ENCODE measurements around the gene RHBDF1.

- TF ChIP-seq, protein P1, sequence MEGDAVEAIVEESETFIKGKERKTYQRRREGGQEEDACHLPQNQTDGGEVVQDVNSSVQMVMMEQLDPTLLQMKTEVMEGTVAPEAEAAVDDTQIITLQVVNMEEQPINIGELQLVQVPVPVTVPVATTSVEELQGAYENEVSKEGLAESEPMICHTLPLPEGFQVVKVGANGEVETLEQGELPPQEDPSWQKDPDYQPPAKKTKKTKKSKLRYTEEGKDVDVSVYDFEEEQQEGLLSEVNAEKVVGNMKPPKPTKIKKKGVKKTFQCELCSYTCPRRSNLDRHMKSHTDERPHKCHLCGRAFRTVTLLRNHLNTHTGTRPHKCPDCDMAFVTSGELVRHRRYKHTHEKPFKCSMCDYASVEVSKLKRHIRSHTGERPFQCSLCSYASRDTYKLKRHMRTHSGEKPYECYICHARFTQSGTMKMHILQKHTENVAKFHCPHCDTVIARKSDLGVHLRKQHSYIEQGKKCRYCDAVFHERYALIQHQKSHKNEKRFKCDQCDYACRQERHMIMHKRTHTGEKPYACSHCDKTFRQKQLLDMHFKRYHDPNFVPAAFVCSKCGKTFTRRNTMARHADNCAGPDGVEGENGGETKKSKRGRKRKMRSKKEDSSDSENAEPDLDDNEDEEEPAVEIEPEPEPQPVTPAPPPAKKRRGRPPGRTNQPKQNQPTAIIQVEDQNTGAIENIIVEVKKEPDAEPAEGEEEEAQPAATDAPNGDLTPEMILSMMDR (IDR thresholded peaks at IDR 0.05; ENCODE audit: insufficient read depth, low read length): no peak
- TF ChIP-seq, protein P2, sequence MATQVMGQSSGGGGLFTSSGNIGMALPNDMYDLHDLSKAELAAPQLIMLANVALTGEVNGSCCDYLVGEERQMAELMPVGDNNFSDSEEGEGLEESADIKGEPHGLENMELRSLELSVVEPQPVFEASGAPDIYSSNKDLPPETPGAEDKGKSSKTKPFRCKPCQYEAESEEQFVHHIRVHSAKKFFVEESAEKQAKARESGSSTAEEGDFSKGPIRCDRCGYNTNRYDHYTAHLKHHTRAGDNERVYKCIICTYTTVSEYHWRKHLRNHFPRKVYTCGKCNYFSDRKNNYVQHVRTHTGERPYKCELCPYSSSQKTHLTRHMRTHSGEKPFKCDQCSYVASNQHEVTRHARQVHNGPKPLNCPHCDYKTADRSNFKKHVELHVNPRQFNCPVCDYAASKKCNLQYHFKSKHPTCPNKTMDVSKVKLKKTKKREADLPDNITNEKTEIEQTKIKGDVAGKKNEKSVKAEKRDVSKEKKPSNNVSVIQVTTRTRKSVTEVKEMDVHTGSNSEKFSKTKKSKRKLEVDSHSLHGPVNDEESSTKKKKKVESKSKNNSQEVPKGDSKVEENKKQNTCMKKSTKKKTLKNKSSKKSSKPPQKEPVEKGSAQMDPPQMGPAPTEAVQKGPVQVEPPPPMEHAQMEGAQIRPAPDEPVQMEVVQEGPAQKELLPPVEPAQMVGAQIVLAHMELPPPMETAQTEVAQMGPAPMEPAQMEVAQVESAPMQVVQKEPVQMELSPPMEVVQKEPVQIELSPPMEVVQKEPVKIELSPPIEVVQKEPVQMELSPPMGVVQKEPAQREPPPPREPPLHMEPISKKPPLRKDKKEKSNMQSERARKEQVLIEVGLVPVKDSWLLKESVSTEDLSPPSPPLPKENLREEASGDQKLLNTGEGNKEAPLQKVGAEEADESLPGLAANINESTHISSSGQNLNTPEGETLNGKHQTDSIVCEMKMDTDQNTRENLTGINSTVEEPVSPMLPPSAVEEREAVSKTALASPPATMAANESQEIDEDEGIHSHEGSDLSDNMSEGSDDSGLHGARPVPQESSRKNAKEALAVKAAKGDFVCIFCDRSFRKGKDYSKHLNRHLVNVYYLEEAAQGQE (IDR thresholded peaks at IDR 0.05; ENCODE audit: insufficient replicate concordance, low read depth): no peak
- TF ChIP-seq POLR2AphosphoS5 (IDR thresholded peaks at IDR 0.05; ENCODE audit: low read depth) (no peak), GABPA (IDR thresholded peaks at IDR 0.05; ENCODE audit: low read depth) (no peak)
These were observed 7.5 kb downstream of the RHBDF1 start for GRCh38 chr16:64914-65255.
